Measurements from ENCODE around the gene ZWILCH.

Gene ZWILCH

DNA sequence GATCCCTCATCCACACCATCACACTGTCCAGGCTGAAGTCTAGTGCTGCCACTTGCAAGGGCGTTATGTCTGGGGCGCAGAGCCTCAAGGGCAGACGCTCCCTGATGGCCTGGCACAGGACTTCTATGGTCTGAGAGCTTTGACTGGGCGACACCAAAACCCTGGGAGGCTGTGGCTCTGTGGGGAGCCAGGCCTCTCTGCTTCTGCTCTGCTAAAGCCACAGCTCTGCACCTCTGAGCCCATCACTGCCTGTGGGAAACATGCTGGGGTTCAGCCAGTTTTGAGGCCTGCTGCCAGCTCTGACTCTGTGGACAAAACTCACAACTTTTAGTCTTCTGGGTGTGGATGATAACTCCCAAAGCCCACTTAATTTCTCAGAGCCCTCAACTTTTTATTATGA is 67.0 kb downstream of the ZWILCH start:
- no peak for DNase-seq (ENCODE audit: low read depth)
- TF ChIP-seq, protein P1, sequence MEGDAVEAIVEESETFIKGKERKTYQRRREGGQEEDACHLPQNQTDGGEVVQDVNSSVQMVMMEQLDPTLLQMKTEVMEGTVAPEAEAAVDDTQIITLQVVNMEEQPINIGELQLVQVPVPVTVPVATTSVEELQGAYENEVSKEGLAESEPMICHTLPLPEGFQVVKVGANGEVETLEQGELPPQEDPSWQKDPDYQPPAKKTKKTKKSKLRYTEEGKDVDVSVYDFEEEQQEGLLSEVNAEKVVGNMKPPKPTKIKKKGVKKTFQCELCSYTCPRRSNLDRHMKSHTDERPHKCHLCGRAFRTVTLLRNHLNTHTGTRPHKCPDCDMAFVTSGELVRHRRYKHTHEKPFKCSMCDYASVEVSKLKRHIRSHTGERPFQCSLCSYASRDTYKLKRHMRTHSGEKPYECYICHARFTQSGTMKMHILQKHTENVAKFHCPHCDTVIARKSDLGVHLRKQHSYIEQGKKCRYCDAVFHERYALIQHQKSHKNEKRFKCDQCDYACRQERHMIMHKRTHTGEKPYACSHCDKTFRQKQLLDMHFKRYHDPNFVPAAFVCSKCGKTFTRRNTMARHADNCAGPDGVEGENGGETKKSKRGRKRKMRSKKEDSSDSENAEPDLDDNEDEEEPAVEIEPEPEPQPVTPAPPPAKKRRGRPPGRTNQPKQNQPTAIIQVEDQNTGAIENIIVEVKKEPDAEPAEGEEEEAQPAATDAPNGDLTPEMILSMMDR (conservative IDR thresholded peaks at IDR 0.05; ENCODE audit: low read depth, low read length) = no peak
- H3K4me3 ChIP-seq (ENCODE audit: low read length) = no peak overlapping the region

- H3K4me3 ChIP-seq (ENCODE audit: low read length) = no peak overlapping the region
- TF ChIP-seq, protein P1 (conservative IDR thresholded peaks at IDR 0.05; ENCODE audit: low read depth, low read length) = no peak
Observed at GRCh38 chr15:66573348-66573718, 68.2 kb downstream of the ZWILCH start.

GRCh38 chr15:66573719-66574595 is 68.8 kb downstream of the ZWILCH start:
- DNase-seq (ENCODE audit: low read depth) = no peak
- no peak overlapping the region for H3K4me3 ChIP-seq (ENCODE audit: low read length)
- TF ChIP-seq, protein P1 (conservative IDR thresholded peaks at IDR 0.05; ENCODE audit: low read depth, low read length) = no peak

More at GRCh38 chr15:66573348-66573718, 68.2 kb downstream of the ZWILCH start:
- DNase-seq (ENCODE audit: low read depth) = no peak

DNA sequence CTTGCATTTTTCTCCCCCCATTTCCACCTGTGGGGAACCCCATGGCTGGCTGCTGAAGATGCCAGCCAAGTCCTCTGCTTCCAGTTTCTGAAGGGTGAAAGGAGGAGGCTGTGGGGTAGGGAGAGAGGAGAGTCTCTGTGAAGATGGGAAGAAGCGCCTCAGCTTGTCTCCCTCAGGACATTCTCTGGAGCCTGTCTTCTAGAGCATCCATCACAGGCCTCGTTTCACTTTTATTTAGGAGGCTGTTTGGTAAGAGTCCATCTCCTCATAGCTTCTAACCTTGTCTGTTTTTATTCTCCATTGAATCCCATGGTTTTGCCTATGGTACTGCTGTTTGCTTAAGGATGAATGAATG is 69.4 kb downstream of the ZWILCH start:
- no peak for DNase-seq (ENCODE audit: low read depth)
- TF ChIP-seq, protein P1 (conservative IDR thresholded peaks at IDR 0.05; ENCODE audit: low read depth, low read length) = no peak
- no peak overlapping the region for H3K4me3 ChIP-seq (ENCODE audit: low read length)

- peak; percentile 24 for DNase-seq (ENCODE audit: low read depth)
- TF ChIP-seq, protein P1 (conservative IDR thresholded peaks at IDR 0.05; ENCODE audit: low read depth, low read length) = no peak
- H3K4me3 ChIP-seq (ENCODE audit: low read length) = no peak overlapping the region
Observed at GRCh38 chr15:66578286-66578875, 73.3 kb downstream of the ZWILCH start.

- no peak overlapping the region for H3K4me3 ChIP-seq (ENCODE audit: low read length)
- TF ChIP-seq, protein P1 (conservative IDR thresholded peaks at IDR 0.05; ENCODE audit: low read depth, low read length) = no peak
- no peak for DNase-seq (ENCODE audit: low read depth)
Observed at GRCh38 chr15:66580643-66581042, 75.5 kb downstream of the ZWILCH start.
